ENCODE measurements around the gene MED15. TPM values are rescaled to one million over a fixed set of nuclear protein-coding genes. Genes with fewer than 3 reads are reported as not detected.

The MED15 gene
- total and polyA plus RNA-seq, 4 donors: 57.8 to 123 (median 69.1) TPM

DNA sequence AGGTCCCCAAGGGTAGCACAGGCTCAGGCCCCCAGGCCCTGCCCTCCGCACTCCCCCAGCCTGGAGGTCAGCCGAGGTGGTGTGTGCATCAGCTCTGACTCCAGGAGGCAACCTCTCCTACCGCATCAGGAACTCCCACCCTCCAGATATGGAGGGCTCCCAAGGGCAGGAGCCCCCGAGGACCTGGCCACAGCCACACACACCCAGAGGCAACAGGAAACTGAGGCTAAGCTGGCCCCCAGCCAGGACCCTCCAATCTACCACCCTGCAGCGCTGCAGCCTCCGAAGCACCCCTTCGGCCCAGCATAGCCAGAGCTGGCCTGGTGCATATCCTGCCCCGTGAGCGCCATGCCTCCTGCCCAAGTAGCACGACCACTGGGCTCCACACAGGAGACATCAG lies 104.0 kb downstream of the MED15 start:
- no peak overlapping the region for H3K9ac ChIP-seq (ENCODE audit: insufficient read depth in 1 of 2, low read length in 2 of 2)
- H3K27ac ChIP-seq (ENCODE audit: low read depth in 1 of 2, low read length in 1 of 2): no peak overlapping the region
- H3K36me3 ChIP-seq (ENCODE audit: control insufficient read depth in 4 of 4, insufficient read depth in 4 of 4, low read length in 4 of 4): no peaks in the 10 kb centered on the region
- TF ChIP-seq, protein P1, sequence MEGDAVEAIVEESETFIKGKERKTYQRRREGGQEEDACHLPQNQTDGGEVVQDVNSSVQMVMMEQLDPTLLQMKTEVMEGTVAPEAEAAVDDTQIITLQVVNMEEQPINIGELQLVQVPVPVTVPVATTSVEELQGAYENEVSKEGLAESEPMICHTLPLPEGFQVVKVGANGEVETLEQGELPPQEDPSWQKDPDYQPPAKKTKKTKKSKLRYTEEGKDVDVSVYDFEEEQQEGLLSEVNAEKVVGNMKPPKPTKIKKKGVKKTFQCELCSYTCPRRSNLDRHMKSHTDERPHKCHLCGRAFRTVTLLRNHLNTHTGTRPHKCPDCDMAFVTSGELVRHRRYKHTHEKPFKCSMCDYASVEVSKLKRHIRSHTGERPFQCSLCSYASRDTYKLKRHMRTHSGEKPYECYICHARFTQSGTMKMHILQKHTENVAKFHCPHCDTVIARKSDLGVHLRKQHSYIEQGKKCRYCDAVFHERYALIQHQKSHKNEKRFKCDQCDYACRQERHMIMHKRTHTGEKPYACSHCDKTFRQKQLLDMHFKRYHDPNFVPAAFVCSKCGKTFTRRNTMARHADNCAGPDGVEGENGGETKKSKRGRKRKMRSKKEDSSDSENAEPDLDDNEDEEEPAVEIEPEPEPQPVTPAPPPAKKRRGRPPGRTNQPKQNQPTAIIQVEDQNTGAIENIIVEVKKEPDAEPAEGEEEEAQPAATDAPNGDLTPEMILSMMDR (IDR thresholded peaks at IDR 0.05; ENCODE audit: control extremely low read depth, extremely low read depth): no peak
- peaks cover 0 to 2% (median 0%) of the 10 kb centered on the region in 4 donors for H3K9me3 ChIP-seq (ENCODE audit: control insufficient read depth in 4 of 4, insufficient read depth in 3 of 4, low read length in 3 of 4)
- H3K4me3 ChIP-seq: no peak overlapping the region
- WGBS, 2 donors: 58 to 71% methylated on average over 10 of the region's 10 CpGs
- no peaks in the 10 kb centered on the region for H3K27me3 ChIP-seq (ENCODE audit: control insufficient read depth in 3 of 3, insufficient read depth in 3 of 3, low read length in 2 of 3)
- ATAC-seq (ENCODE audit: insufficient read depth, low FRiP score) (no peak), DNase-seq (no peak)
- H3K4me1 ChIP-seq (ENCODE audit: control insufficient read depth in 5 of 5, insufficient read depth in 5 of 5, low read length in 5 of 5): peaks cover 0 to 4% (median 0%) of the 10 kb centered on the region in 5 donors

- Histone ChIP-seq H3K36me3 (ENCODE audit: control insufficient read depth in 4 of 4, insufficient read depth in 4 of 4, low read length in 4 of 4) (no peaks in the 10 kb centered on the region), H3K4me3 (no peak overlapping the region), H3K4me1 (ENCODE audit: control insufficient read depth in 5 of 5, insufficient read depth in 5 of 5, low read length in 5 of 5) (no peaks in the 10 kb centered on the region), H3K9me3 (ENCODE audit: control insufficient read depth in 4 of 4, insufficient read depth in 3 of 4, low read length in 3 of 4) (peaks cover 0 to 2% (median 0%) of the 10 kb centered on the region in 4 donors), H3K9ac (ENCODE audit: insufficient read depth in 1 of 2, low read length in 2 of 2) (no peak overlapping the region), H3K27me3 (ENCODE audit: control insufficient read depth in 3 of 3, insufficient read depth in 3 of 3, low read length in 2 of 3) (no peaks in the 10 kb centered on the region), H3K27ac (ENCODE audit: low read depth in 1 of 2, low read length in 1 of 2) (no peak overlapping the region)
- DNase-seq (no peak), ATAC-seq (ENCODE audit: insufficient read depth, low FRiP score) (no peak)
- TF ChIP-seq, protein P1 (IDR thresholded peaks at IDR 0.05; ENCODE audit: control extremely low read depth, extremely low read depth): no peak
- 81 to 91% methylated on average over 6 of the region's 6 CpGs for WGBS, 2 donors
Observed at GRCh38 chr22:20613301-20613700, 105.9 kb downstream of the MED15 start.

- WGBS, 2 donors: 58 to 70% methylated on average over 6 of the region's 6 CpGs
- no peaks in the 10 kb centered on the region for H3K4me1 ChIP-seq (ENCODE audit: control insufficient read depth in 5 of 5, insufficient read depth in 5 of 5, low read length in 5 of 5)
- ATAC-seq (ENCODE audit: insufficient read depth, low FRiP score) (no peak), DNase-seq (peak in 1 of 3 donors; percentile 25)
- no peak overlapping the region for H3K9ac ChIP-seq (ENCODE audit: insufficient read depth in 1 of 2, low read length in 2 of 2)
- no peaks in the 10 kb centered on the region for H3K36me3 ChIP-seq (ENCODE audit: control insufficient read depth in 4 of 4, insufficient read depth in 4 of 4, low read length in 4 of 4)
- TF ChIP-seq, protein P1 (IDR thresholded peaks at IDR 0.05; ENCODE audit: control extremely low read depth, extremely low read depth): no peak
- H3K4me3 ChIP-seq: no peak overlapping the region
- H3K27me3 ChIP-seq (ENCODE audit: control insufficient read depth in 3 of 3, insufficient read depth in 3 of 3, low read length in 2 of 3): no peaks in the 10 kb centered on the region
- H3K27ac ChIP-seq (ENCODE audit: low read depth in 1 of 2, low read length in 1 of 2): no peak overlapping the region
- H3K9me3 ChIP-seq (ENCODE audit: control insufficient read depth in 4 of 4, insufficient read depth in 3 of 4, low read length in 3 of 4): peaks cover 0 to 1% (median 0%) of the 10 kb centered on the region in 4 donors
Observed at GRCh38 chr22:20615021-20615420, 107.6 kb downstream of the MED15 start.
